ENCODE measurements around the gene ANO5. TPM values are rescaled to one million over a fixed set of nuclear protein-coding genes. Genes with fewer than 3 reads are reported as not detected.

The ANO5 gene
- total RNA-seq, 1 donor from 2014 or later, result 16.5 TPM

DNA sequence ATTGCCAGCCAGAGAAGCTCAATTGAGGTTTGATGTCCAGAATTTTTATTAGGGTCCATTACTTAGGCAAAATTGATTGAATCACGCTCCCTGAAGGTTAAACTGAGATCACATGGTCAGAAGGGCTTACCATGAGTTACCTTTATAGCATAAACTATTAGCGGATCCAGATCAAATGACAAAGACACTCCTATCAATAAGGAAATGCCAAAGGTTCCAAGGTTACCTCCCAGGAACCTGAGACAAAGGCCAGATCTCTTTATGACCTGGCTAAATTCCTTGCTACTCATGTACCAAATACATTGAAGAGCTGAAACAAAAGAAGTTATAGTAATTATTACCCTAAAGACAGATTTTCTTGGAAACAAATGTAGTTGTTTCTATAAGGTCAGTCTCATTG lies 27.8 kb upstream of the ANO5 start:
- Mint-ChIP-seq H3K27ac (no peak overlapping the region), H3K9me3 (no peaks in the 10 kb centered on the region), H3K4me3 (no peak overlapping the region), H3K27me3 (ENCODE audit: insufficient read depth, low read depth) (no peaks in the 10 kb centered on the region), H3K36me3 (no peaks in the 10 kb centered on the region), H3K4me1 (no peaks in the 10 kb centered on the region)
- Histone ChIP-seq H4K20me1 (ENCODE audit: low read depth) (no peaks in the 10 kb centered on the region), H3K4me2 (no peak overlapping the region), H3K27ac (no peak overlapping the region), H2AFZ (replicated peaks) (no peak overlapping the region), H3K36me3 (no peaks in the 10 kb centered on the region), H3K9me3 (ENCODE audit: low read depth) (no peaks in the 10 kb centered on the region), H3F3A (ENCODE audit: low read depth) (no peaks in the 10 kb centered on the region), H3K79me2 (ENCODE audit: low read depth) (no peaks in the 10 kb centered on the region), H3K27me3 (no peaks in the 10 kb centered on the region), H3K4me1 (no peaks in the 10 kb centered on the region), H3K4me3 (no peak overlapping the region), H3K9ac (no peak overlapping the region)
- no peak for DNase-seq (ENCODE audit: low spot score)
- no peak for TF ChIP-seq CTCF (IDR thresholded peaks at IDR 0.05)
- no peak for TF ChIP-seq EZH2phosphoT487 (IDR thresholded peaks at IDR 0.05)
- TF ChIP-seq EZH2 (IDR thresholded peaks at IDR 0.05), result no peak

DNA sequence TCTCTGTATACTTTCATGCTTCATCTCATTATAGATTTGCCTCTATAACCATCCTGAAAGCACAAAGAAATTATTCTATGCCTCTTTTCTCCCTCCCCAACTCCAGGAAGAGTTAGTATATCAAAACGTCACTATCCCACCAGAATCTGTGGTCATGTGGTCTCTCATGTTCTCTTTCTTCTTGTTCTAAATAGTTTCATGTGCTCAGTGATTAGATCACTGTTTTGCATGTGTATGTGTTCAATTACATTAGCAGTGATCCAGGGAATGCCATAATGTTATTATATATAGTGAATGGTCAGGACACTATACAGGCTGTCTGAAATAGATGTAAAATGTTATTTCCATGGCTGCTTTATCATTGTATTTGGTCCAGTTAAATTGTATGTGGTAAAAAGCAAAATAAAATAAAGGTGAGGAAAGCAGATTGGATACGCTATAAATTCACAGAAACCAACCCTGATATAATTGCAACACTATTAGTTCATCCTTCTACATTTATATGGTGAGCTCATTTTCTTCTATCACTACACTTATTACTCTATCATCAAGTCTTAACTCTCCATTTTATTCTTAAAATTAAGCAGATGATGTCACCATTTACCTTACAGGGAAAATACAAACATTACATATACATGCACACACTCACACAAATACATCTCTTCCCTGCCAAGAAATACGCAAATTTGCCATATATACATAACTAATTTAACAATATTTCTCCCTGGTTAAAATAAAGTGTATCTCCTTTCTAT lies 26.9 kb upstream of the ANO5 start:
- H3K9me3 Mint-ChIP-seq, result no peaks in the 10 kb centered on the region

DNA sequence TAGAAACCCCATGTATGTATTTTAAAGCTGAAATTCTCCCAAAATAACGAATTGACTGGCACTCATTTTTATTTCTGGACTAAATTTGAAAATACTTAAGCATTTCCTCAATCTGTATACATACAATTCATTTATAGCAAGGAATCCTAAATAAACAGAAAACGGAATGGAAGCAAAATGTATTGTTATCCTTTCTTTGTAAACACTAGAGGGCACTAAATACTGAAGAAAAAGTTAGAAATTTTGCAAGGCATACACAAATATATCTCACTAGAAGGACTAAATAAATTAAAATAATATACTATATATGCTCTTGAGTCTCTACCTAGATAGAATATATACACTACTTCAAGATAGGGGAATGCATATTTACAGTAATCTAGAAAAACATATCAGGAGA lies 23.1 kb upstream of the ANO5 start:
- Mint-ChIP-seq H3K9me3 (no peaks in the 10 kb centered on the region), H3K36me3 (no peaks in the 10 kb centered on the region)
- no peak for DNase-seq (ENCODE audit: low spot score)

More for the DNA sequence above, 26.9 kb upstream of the ANO5 start:
- Mint-ChIP-seq H3K27me3 (ENCODE audit: insufficient read depth, low read depth) (no peaks in the 10 kb centered on the region), H3K4me3 (no peak overlapping the region), H3K36me3 (no peaks in the 10 kb centered on the region), H3K4me1 (no peaks in the 10 kb centered on the region), H3K27ac (no peak overlapping the region)
- no peak overlapping the region for H3K4me3 ChIP-seq
- H3K27ac ChIP-seq, result no peak overlapping the region
- H4K20me1 ChIP-seq (ENCODE audit: low read depth), result no peaks in the 10 kb centered on the region
- H3K4me2 ChIP-seq, result no peak overlapping the region
- H3K27me3 ChIP-seq, result no peaks in the 10 kb centered on the region
- no peak overlapping the region for H2AFZ ChIP-seq (replicated peaks)
- no peak overlapping the region for H3K9ac ChIP-seq
- DNase-seq (ENCODE audit: low spot score), result no peak
- H3K36me3 ChIP-seq, result no peaks in the 10 kb centered on the region
- H3K4me1 ChIP-seq, result no peaks in the 10 kb centered on the region
- no peaks in the 10 kb centered on the region for H3F3A ChIP-seq (ENCODE audit: low read depth)
- no peaks in the 10 kb centered on the region for H3K9me3 ChIP-seq (ENCODE audit: low read depth)
- H3K79me2 ChIP-seq (ENCODE audit: low read depth), result no peaks in the 10 kb centered on the region
- TF ChIP-seq CTCF (IDR thresholded peaks at IDR 0.05) (no peak), EZH2phosphoT487 (IDR thresholded peaks at IDR 0.05) (no peak), EZH2 (IDR thresholded peaks at IDR 0.05) (no peak)

More for the DNA sequence above, 23.1 kb upstream of the ANO5 start:
- Histone ChIP-seq H3K4me3 (no peak overlapping the region), H3K9ac (no peak overlapping the region), H3K27ac (no peak overlapping the region), H3K4me2 (no peak overlapping the region), H3K79me2 (ENCODE audit: low read depth) (no peaks in the 10 kb centered on the region), H4K20me1 (ENCODE audit: low read depth) (no peaks in the 10 kb centered on the region), H3K36me3 (no peaks in the 10 kb centered on the region), H3F3A (ENCODE audit: low read depth) (no peaks in the 10 kb centered on the region), H3K4me1 (no peaks in the 10 kb centered on the region), H2AFZ (replicated peaks) (no peak overlapping the region), H3K27me3 (no peaks in the 10 kb centered on the region), H3K9me3 (ENCODE audit: low read depth) (no peaks in the 10 kb centered on the region)
- Mint-ChIP-seq H3K27ac (no peak overlapping the region), H3K27me3 (ENCODE audit: insufficient read depth, low read depth) (no peaks in the 10 kb centered on the region), H3K4me1 (no peaks in the 10 kb centered on the region), H3K4me3 (no peak overlapping the region)
- TF ChIP-seq CTCF (IDR thresholded peaks at IDR 0.05) (peak; percentile 61), EZH2 (IDR thresholded peaks at IDR 0.05) (no peak)

All from neural progenitor cell (in vitro differentiated cells).